Activated T-cell treated with anti-CD3 and anti-CD28 coated beads, Interleukin-2, amount 50 U/mL, for 1 hour (primary cell): ENCODE measurements around the gene ISOC1.

ENCODE experiments used
- DNase-seq: peaks from one replicate; pipeline ENCODE4 v3.0.0-alpha.2; 2020

ISOC1 gene

GRCh38 chr5:129096382-129096991, 1.9 kb downstream of the ISOC1 start:
- DNase-seq = no peak

DNA sequence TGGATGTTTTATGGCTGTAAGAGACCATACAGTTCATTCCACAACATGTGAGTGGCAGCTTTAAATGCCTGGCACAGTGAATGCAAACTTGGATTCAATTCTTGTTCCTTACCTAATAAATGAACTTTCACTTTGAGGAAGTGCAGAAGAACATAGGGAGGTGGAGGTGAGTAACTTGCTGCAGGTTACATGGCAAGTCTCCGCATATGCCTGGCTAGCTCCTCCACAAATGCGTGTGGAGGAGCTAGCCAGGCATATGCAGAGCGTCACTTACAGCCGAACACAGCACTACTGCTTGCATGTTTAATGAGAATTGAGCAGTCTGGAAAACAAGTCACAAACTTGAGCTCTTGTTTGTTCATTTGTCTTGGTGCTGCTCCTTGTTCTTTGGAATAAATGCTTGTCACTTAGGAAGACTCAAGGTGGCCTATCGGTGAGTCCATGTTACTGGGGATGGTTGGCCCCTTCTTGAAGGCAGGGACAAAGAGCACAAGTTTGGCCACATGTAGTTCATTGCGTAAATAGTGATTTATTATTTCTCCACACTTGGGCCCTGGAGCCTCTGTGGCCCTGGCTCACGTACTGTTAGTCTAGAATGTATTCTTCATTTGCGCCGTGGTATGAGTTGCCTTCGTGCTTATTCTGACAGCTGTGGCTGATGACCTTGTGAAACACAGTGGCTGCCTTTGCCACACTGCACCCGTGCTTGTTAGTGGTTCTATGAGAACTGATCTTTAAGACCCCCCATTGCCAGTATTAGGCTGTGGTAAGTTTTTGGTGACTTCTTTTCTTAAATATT, 3.1 kb downstream of the ISOC1 start:
- DNase-seq = no peak

DNA sequence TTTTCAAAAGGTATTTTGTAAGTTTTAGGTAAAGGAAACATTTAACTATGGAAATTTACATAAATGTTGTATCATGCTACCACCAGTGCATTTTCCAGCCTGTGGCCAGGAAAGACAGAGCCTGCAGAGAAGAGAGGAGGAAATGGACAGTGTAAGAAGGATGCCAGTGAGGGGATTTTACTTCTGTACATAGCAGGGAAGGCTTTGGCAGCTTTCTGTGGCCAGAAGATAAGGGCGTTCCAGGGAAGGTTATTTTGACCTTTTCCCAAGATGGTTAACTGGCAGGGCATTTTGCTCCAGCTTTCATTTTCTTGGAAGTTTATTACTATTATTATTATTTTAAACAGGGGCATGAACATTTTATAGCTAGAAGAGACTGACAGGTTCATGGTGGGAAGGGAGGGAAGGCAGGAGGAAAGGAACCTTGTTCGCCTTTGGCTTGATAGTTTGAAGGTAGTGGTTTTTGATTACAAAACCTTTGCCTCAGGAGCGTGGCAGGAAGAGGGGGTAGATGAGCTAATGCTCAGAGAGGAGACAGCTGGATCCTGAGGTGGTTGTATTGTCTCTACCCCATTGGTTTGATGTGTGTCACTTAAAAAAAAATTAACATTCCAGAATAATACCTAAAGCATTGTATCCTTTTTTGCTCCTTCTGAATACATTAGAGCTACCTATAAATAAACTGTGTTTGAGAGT, 4.1 kb downstream of the ISOC1 start:
- no peak for DNase-seq

GRCh38 chr5:129099184-129099569, 4.6 kb downstream of the ISOC1 start:
- DNase-seq = no peak

GRCh38 chr5:129101794-129102193, 7.2 kb downstream of the ISOC1 start:
- no peak for DNase-seq

GRCh38 chr5:129103397-129103796, 8.8 kb downstream of the ISOC1 start:
- no peak for DNase-seq

DNA sequence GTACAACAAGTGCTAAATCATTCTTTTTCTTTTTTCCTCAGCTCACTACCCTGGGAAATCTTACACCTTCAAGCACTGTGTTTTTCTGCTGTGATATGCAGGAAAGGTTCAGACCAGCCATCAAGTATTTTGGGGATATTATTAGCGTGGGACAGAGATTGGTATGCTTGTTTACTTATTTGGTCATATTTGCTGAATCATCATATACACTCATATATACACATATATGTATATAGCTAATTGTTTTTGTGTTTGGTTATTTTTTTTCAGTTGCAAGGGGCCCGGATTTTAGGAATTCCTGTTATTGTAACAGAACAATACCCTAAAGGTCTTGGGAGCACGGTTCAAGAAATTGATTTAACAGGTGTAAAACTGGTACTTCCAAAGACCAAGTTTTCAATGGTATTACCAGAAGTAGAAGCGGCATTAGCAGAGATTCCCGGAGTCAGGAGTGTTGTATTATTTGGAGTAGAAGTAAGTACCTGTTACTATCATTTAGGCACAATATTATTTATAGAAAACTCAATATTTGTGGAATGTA, 10.4 kb downstream of the ISOC1 start:
- DNase-seq = no peak

DNA sequence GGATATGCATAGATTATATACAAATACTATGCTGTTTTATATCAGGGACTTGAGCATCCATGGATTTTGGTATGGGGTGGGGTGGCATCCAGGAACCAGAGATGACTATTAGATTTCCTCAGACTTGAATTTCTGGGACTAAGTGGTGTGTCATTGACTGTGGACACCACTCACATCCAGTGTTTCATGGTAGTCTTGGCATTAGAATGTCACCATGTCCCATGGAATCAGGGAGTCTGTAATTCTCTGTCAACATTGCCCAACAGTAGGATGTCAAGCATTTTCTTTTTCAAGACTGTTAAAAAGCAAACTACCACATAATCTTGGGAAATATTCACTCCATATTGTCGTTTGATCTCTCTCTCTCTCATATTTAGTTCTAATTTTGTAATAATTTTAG, 13.1 kb downstream of the ISOC1 start:
- no peak for DNase-seq

DNA sequence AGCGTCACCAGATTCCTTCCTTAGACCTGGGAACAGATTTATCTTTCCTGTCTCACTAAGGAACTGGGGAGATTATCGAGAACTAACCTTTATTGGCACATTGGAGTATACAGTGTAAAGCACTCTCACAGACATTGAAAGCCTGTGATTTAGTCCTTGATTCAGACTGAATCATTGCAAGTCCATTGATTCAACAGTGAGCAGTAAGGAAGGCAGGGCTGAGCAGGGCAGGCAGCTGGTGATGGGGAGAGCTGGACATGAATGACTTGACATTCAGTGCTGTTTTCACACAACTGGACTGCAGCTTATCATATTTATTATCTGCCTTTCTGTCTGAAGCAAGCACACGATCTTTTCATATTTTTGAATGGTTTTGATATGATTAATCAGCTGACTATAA, 16.2 kb downstream of the ISOC1 start:
- no peak for DNase-seq

GRCh38 chr5:129111351-129111750, 16.8 kb downstream of the ISOC1 start:
- no peak for DNase-seq

DNA sequence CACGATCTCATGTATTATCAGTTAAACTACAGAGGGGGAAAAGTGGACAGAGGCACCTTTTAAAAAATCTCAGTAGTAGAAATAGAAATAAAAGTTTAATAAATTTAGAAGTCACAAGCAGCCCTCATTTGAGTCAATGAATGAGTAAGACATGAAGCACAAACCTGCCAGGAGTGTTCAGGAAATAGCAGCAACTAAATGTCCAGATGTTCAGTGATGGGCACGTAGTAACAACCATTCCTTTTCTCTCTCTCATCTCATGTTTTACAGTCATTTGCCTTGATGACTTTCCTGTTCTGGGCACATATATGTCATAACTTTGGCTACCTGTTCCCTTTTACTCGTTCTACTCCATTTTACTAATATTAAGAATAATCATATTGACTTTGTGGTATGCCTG, 17.7 kb downstream of the ISOC1 start:
- no peak for DNase-seq

- DNase-seq = no peak
These were observed 19.3 kb downstream of the ISOC1 start for GRCh38 chr5:129113867-129114266.

DNA sequence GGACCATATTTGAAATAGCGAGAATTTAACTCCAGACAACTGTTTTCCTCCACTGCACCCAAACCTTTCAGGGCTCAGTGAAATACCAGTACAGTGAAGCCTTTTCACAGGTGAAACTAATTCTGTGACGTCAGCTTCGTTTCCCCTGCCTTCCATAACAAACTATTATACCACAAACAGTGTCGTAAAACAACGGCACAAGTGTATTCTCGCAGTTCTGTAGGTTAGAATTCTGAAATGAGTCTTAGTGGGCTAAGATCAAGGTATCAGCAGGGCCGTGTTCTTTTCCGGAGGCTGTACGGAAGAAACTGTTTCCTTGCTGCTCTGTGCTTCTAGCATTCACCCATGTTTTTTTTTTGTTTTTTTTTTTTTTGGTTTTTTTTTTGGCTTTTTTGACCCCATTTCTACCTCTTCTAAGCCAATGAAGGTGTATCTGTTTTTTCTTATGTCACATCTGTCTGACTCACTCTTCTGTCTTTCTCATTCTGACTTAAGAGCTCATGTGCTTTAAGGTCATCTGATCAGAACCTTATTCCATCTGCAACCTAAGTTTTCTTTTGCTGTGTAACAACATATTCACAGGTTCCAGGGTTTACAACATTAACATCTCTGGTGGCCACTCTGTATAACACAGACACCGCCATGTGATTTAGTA, 20.1 kb downstream of the ISOC1 start:
- no peak for DNase-seq

DNA sequence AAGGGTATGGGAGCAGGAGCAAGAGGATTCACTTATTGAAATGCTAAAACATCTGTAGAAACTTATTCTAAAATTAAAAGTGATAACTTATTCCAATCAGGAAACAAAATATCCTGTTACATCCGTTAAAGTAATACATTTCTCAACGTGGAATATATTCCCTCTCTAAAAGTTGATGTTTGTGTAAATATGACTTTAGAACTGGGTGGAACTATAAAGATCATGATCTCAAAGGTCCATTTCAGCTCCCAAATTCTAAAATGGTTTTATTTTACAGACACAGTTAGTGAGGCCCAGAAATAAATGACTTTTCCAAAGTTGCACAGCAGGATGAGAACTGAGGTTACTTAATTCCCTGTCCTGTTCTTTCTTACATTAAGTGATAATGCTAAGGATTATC, 21.1 kb downstream of the ISOC1 start:
- no peak for DNase-seq

DNA sequence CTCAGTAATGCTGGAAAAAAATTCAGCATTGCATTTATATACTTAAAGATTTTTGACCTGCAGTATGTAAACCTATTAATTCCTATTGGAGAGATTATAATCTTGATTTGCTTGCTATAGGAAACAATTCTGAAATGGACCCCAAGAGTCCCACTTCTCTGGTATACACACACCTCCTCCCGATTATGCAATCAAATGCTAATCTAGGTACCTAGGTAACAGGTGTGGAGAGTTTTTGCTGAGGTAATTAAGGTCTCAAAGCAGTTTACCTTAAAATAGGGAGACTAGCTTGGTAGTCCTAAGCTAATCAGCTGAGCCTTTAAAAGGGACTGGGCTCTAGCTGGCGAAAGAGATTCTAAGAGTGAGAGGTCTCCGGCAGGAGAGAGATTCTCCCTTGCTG, 22.2 kb downstream of the ISOC1 start:
- no peak for DNase-seq

DNA sequence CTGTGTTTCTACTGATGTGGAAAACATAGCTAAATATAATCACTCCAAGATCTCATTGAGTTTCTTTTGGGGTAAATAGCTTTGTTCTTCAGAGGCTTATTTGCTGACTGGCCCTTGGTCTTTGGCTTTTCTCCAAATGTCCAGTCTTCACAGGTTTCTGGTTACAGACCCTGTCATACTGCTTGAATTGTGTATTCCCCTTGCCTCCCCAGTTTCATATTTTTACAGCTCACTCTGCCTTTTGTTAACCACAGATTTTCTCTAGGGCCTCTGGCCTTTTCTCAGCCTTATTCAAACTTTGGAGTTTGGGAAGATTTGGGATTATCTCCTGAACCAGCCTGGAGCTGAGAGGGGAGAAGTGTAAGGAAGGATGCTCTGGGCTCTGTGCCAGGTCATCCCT, 23.9 kb downstream of the ISOC1 start:
- no peak for DNase-seq

- DNase-seq = no peak
These were observed 24.3 kb downstream of the ISOC1 start for GRCh38 chr5:129118826-129119225.

DNA sequence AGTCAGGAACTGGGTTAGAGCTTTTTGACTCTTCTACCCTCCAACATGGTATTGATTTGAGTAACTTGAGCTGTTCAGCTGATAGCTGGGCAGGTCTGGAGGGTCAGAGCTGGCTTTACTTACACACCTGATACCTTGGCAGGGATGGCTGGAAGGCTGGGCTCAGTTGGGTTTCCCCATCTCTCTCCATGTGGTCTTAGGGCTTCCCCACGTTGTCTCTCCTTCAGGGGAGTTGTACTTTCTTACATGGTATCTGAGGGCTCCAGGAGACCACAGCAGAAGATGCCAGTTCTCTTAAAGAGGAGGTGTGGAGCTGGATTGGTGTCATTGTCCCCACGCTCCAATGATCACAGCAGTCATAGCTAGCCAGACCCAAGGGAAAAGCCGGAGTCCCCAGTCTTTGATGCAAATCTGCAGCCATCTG, 25.6 kb downstream of the ISOC1 start:
- DNase-seq = no peak

DNA sequence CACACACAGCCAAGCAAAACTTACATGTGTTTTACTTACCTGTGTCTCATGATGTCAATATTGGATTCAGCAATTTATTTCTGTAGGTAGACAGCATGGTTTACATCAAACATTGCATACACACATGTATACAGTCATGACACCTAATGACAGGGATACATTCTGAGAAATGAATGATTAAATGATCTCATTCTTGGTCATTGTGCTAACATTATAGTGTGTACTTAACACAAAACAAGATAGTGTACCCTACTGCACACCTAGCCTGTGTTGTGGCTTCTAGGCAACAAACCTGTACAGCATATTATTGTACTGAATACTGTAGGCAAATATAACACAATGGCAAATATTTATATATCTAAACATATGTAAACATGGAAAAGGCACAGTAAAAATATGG, 28.0 kb downstream of the ISOC1 start:
- no peak for DNase-seq

DNA sequence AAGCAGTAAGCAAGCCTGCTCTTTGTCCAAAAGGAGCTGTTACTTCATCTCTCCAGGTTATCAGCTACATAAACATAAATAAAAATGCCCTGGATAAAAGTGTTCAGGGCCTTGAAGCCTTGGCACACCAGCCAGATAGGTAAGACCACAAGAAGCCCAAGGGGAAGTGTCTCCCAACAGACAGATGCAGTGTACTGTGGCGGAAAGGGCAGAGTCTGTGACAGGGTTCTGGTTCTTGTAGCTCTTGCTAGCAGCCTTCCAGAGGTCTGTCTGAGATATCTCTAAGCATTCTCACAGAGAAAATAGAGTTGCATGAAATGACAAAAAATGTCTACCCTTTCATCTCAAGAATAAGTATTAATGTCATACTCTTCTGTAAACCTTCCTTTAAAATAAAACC, 30.1 kb downstream of the ISOC1 start:
- no peak for DNase-seq

DNA sequence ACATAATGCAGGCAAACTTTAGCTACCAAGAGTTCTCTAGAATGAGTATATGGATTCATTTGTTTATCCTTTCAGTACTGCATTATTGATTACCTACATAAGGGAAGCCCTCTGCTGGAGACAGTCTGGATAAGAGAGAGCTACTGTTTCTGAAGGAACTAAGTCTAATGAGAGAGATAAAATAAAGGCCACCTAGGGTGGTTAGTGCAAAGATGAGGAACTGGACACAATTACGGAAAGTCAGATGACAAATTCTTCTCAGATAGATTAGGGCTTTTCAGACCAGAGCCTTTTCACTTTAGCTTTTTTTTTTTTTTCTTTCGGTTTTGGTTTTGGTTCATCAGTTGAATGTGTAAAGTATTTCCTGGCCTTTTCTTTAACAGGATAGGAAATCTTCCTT, 31.3 kb downstream of the ISOC1 start:
- DNase-seq = no peak

DNA sequence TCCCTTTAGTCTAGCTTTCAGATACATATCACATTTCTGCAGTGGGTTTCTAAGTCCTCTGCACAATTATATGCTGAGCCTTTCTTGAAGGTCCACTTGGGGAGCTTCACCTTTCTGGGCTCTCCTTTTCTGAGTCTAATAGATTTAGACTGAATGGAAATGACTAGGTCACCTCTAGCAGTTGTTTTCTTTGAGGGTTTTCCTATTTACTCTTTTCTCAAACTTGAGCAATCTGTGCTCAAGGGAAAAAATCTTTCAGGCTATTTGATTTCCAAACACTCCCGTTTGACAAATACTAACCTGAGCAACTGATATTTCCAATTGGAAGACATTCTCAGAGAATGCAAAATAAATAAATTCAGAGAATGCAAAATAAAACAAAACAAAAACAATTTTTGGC, 39.0 kb downstream of the ISOC1 start:
- DNase-seq = no peak

- DNase-seq = no peak
These were observed 41.1 kb downstream of the ISOC1 start for GRCh38 chr5:129135633-129136032.
